ENCODE measurements around the gene SIRT5. TPM values are rescaled to one million over a fixed set of nuclear protein-coding genes. Genes with fewer than 3 reads are reported as not detected.

The SIRT5 gene
- total and polyA plus RNA-seq, 8 donors = 1.8 to 10.3 (median 4.7) TPM

DNA sequence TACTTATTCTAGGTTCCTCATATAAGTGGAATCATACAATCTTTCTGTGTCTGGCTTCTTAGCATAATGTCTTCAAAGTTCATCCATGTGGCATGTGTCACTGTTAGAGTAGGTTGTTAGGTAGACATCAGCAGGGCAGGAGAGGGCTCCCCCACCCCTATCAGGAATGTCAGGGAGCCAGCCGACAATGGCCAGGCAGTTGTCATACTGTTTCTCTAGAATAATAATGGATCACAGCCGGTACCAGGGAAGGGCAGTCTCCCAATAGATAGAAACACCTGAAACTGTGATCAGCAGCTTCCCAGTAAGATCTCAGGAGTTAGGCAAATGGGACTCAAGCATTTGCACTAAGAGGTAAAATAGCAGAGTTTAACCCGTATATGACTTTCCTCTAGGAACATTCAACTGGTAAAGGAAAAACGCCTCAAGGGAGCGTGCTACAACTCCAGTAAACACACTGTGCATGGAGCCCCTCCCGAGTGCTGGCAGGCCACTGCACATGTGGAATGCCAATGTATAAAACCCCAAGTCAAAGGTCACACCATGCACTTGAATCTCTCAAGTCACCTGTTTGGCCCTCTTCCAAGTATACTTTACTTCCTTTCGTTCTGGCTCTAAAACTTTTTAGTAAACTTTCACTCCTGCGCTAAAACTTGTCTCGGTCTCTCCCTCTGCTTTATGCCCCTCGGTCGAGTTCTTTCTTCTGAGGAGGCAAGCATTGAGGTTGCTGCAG is 29.8 kb upstream of the SIRT5 start:
- no peak for DNase-seq
- no peak overlapping the region for H3K27ac ChIP-seq
- intact Hi-C loops (cut with DNase I; ENCODE audit: low total_unique reads) = loop anchor here (5.0 kb wide), 1 partner anchor 202 kb away; no protein-coding TSS in a partner anchor
- H3K36me3 ChIP-seq = no peaks in the 10 kb centered on the region
- H3K9me3 ChIP-seq = no peaks in the 10 kb centered on the region
- H3K27me3 ChIP-seq = no peaks in the 10 kb centered on the region
- TF ChIP-seq, protein P1, sequence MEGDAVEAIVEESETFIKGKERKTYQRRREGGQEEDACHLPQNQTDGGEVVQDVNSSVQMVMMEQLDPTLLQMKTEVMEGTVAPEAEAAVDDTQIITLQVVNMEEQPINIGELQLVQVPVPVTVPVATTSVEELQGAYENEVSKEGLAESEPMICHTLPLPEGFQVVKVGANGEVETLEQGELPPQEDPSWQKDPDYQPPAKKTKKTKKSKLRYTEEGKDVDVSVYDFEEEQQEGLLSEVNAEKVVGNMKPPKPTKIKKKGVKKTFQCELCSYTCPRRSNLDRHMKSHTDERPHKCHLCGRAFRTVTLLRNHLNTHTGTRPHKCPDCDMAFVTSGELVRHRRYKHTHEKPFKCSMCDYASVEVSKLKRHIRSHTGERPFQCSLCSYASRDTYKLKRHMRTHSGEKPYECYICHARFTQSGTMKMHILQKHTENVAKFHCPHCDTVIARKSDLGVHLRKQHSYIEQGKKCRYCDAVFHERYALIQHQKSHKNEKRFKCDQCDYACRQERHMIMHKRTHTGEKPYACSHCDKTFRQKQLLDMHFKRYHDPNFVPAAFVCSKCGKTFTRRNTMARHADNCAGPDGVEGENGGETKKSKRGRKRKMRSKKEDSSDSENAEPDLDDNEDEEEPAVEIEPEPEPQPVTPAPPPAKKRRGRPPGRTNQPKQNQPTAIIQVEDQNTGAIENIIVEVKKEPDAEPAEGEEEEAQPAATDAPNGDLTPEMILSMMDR (IDR thresholded peaks at IDR 0.05) = no peak
- TF ChIP-seq POLR2A (IDR thresholded peaks at IDR 0.05) (no peak), EP300 (IDR thresholded peaks at IDR 0.05) (no peak), POLR2AphosphoS5 (IDR thresholded peaks at IDR 0.05) (no peak)
- WGBS, 5 donors = 70 to 85% (median 82%) methylated on average over 11 of the region's 11 CpGs
- no peak overlapping the region for H3K4me3 ChIP-seq
- H3K4me1 ChIP-seq = no peaks in the 10 kb centered on the region

DNA sequence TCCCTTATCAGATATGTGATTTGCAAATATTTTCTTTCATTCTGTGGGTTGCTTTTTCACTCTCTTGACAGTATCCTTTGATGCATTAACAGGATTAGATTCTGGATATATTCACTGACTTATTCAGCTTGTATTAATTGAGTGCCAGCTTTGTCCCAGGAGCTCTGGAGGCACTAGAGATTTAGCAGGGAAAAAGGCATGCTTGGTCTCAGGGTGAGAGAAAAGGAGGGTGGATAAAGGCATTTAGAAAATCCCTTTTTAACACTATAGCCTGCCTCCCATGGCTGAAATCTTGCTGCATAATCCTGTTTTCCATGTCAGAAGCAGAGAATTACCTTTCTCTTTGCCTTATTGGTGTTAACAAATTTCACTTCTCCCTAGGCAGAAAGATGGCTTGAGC is 28.5 kb upstream of the SIRT5 start:
- Histone ChIP-seq H3K9me3 (no peaks in the 10 kb centered on the region), H3K4me3 (no peak overlapping the region), H3K4me1 (no peaks in the 10 kb centered on the region), H3K36me3 (no peaks in the 10 kb centered on the region), H3K27me3 (no peaks in the 10 kb centered on the region), H3K27ac (no peak overlapping the region)
- TF ChIP-seq, protein P1 (IDR thresholded peaks at IDR 0.05) = no peak
- intact Hi-C loops (cut with DNase I; ENCODE audit: low total_unique reads) = no loop called here
- DNase-seq = no peak

DNA sequence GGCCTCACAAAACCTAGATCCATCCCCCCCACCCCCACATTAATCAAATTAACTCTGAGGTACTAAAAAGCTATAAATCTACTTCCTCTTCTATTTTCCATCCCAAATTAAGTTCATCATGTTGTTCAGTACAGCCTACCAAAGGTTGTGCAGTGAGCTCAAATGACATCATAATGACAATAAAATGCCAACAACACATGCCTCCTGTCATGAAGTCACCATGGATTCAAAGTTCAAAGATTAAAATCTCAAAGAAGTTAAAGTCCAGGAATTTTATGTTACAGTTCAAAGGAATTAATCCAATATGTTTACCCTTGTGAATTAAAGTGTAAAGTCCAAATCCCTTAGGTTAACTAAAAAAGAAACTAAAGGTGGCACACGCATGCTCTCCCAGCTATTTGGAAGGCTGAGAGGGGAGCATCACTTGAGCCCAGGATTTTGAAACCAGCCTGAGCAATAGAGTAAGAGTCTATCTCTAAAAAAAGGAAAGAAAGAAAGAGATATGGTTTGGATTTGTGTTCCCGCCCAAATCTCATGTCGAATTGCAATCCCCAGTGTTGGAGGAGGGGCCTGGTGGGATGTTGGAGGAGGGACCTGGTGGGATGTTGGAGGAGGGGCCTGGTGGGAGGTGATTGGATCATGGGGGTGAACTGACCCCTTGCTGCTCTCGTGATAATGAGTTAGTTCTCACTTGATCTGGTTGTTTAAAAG is 25.7 kb upstream of the SIRT5 start:
- no peak overlapping the region for H3K4me3 ChIP-seq
- no peak for DNase-seq
- no peaks in the 10 kb centered on the region for H3K9me3 ChIP-seq
- no peaks in the 10 kb centered on the region for H3K4me1 ChIP-seq
- intact Hi-C loops (cut with DNase I; ENCODE audit: low total_unique reads) = no loop called here
- TF ChIP-seq POLR2AphosphoS5 (IDR thresholded peaks at IDR 0.05) (no peak), EP300 (IDR thresholded peaks at IDR 0.05) (no peak), POLR2A (IDR thresholded peaks at IDR 0.05) (no peak)
- TF ChIP-seq, protein P1 (IDR thresholded peaks at IDR 0.05) = no peak
- H3K27me3 ChIP-seq = no peaks in the 10 kb centered on the region
- no peak overlapping the region for H3K27ac ChIP-seq
- no peaks in the 10 kb centered on the region for H3K36me3 ChIP-seq
- WGBS, 5 donors = 43 to 65% (median 57%) methylated on average over 4 of the region's 4 CpGs

DNA sequence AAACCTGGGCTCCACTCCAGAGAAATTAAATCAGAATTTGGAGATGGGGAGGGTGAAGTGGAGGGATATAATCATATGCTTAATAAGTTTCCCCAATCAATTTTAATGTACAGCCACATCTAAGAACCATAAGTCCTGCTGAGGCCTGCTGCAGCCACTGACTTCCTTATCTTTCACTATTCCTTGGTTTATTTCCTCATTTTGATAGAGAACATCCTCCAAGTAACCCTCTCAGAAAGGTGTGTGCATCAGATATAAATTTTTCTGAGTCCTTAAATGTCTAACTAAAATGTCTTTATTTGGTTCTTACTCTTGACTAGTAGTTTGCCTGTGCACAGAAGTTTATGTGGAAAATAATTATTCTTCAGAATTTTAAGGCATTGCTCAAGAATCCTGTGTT is 23.7 kb upstream of the SIRT5 start:
- intact Hi-C loops (cut with DNase I; ENCODE audit: low total_unique reads) = no loop called here
- no peak for DNase-seq

More for the DNA sequence above, 23.7 kb upstream of the SIRT5 start:
- no peaks in the 10 kb centered on the region for H3K36me3 ChIP-seq
- TF ChIP-seq POLR2AphosphoS5 (IDR thresholded peaks at IDR 0.05) (no peak), POLR2A (IDR thresholded peaks at IDR 0.05) (no peak), EP300 (IDR thresholded peaks at IDR 0.05) (no peak)
- TF ChIP-seq, protein P1 (IDR thresholded peaks at IDR 0.05) = no peak
- H3K9me3 ChIP-seq = no peaks in the 10 kb centered on the region
- H3K27ac ChIP-seq = no peak overlapping the region
- H3K4me3 ChIP-seq = no peak overlapping the region
- no peaks in the 10 kb centered on the region for H3K27me3 ChIP-seq
- H3K4me1 ChIP-seq = peaks cover 0 to 13% (median 5%) of the 10 kb centered on the region in 4 donors

Data from stomach (tissue), 9 donors.